Stimulated activated CD8-positive, alpha-beta memory T cell treated with anti-CD3 and anti-CD28 coated beads, Interleukin-4, amount 100 ng/mL, for 24 hours (primary cell): Measurements from ENCODE around the gene VSTM1.
A peak's percentile ranks its signal among the peaks of the same experiment; 100 is the strongest.
"Not testable (repeated sequence)": the region's sequence is repeated elsewhere in the genome, so short reads cannot be mapped to it uniquely, and the experiment has no call there.

Experiments
- DNase-seq: peaks from one replicate; pipeline ENCODE4 v3.0.0-alpha.2; 2020; ENCODE audit warnings: low read depth

Gene VSTM1

DNA sequence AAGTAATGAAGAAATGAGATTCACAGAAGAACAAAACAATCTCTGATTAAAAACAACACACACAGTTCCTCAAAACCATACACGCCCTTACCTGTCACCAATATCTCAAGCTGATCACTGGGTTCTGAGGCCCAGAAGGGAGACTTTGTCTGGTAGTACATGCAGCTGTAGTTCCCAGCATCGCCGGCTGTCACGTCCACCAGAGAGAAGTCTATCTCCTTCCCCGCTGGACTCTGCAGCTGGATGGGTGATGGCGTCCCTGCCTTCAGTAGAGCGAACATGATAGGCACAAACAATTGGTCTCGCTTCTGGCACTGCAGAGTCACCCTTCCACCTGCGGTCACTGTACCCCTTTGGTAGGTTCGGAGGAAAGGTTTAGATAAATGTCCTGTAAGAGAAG, 10.1 kb upstream of the VSTM1 start:
- no peak for DNase-seq

DNA sequence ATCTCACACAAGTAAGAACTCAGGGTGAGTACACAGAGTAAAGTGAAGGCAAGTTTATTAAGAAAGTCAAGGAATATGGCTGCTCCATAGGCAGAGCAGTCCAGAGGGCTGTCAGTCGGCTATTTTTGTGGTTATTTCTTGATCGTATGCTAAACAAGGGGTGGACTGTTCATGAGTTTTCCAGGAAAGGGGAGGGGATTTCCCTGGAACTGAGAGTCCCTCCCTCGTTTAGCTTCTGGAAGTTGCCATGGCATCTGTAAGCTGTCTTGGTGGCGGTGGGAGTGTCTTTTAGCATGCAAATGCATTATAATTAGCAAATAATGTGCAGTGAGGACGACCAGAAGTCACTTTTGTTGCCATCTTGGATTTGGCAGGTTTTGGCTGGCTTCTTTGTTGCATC, 5.8 kb upstream of the VSTM1 start:
- no peak for DNase-seq

DNA sequence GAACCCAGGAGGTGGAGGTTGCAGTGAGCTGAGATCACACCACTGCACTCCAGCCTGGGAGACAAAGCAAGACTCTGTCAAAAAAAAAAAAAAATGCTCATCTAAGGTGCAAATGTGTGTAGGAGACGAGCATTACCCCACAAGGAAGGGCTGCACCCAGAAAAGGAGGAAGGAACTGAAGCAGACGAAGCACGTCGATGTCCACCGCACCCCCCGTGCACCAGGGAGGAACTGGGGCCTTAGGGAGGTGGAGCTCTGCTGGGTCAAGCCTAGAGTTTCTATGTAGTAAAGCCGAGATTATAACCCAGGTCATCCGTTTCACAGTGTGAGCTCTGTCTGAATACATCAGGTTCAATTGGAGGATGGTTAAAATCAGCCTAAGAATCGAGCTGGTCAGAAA, 1.1 kb downstream of the VSTM1 start:
- no peak for DNase-seq

DNA sequence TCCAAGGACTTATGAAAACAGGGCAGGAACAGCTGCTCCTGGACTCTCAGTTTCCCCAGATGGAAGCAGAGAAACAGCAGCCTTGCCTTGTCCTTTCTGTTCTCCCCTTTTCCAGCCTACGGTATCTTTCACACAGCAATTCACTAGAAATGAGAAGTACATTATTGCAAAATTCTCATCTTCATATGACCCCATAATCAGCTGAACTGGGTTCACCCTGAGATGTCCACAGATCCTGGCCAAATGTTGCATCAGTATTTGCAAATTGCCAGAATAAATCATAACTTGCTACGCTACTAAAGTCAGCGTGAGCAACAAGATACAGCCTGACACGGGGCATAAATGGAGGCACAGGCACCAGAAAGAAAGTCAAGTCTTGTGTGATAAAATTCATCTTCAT, 16.1 kb downstream of the VSTM1 start:
- DNase-seq, result no peak

DNA sequence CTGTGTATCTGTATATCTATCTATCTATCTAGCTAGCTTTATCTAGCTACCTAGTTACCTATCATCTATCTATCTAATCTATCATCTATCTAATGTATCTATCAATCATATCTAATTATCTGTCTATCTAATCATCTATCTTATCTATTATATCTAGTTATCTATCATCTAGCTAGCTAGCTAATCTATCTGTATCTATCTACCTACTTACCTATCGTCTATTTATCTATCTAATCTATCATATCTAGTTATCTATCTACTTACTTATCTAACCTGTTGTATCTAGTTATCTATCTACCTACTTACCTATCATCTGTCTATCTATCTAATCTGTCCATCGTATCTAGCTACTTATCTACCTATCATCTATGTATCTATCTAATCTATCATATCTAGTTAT, 17.9 kb downstream of the VSTM1 start:
- no peak for DNase-seq

- DNase-seq, result no peak
These were observed 20.7 kb downstream of the VSTM1 start for GRCh38 chr19:54042989-54043388.

DNA sequence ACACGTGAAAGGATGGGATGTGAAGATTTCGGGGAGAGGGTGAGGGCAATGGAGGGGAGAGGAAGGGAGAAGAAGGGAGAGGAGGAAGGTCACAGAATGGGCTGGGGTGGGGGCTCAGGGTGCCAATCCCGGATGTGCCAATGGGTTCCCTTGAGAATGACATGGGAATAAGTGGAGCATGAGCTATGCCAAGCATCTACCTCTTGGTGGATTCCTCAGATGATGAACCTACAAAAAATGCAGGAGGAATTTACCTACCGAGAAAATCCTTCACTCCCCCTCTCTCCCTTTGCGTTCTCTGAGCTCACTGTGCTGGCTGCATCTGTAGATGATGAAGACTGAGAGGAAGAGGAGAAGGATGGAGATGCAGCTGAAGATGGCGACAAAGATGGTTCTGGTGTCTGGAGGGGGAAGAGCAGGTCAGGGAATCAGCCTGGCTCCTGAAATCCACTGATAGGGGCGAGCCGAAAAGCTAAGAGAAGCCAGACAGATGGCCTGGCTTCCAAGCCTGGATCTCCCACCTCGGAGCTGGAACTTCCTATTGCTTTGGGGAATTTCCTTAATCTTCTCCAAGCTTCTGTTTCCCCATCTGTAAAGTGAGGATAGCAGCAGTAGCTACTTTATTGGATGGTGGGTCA, 21.6 kb downstream of the VSTM1 start:
- DNase-seq, result no peak

DNA sequence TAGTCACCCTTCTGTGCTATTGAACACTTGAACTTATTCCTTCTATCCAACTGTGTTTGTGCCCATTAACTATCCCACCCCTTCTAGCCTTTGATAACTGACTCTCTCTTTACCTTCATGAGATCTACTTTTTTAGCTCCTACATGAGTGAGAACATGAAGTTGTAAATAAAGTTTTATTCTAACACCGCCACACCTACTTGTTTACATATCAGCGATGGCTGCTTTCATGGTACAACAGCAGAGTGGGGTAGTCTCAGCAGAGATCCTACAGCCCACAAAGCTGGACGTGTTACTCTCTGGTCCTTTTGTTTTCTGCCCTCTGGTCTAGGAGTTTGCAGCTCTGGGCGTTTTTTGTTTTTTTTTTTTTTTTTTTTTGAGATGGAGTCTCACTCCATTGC, 23.7 kb downstream of the VSTM1 start:
- no peak for DNase-seq

- DNase-seq, result not testable (repeated sequence)
These were observed 27.2 kb downstream of the VSTM1 start for GRCh38 chr19:54036542-54036941.

DNA sequence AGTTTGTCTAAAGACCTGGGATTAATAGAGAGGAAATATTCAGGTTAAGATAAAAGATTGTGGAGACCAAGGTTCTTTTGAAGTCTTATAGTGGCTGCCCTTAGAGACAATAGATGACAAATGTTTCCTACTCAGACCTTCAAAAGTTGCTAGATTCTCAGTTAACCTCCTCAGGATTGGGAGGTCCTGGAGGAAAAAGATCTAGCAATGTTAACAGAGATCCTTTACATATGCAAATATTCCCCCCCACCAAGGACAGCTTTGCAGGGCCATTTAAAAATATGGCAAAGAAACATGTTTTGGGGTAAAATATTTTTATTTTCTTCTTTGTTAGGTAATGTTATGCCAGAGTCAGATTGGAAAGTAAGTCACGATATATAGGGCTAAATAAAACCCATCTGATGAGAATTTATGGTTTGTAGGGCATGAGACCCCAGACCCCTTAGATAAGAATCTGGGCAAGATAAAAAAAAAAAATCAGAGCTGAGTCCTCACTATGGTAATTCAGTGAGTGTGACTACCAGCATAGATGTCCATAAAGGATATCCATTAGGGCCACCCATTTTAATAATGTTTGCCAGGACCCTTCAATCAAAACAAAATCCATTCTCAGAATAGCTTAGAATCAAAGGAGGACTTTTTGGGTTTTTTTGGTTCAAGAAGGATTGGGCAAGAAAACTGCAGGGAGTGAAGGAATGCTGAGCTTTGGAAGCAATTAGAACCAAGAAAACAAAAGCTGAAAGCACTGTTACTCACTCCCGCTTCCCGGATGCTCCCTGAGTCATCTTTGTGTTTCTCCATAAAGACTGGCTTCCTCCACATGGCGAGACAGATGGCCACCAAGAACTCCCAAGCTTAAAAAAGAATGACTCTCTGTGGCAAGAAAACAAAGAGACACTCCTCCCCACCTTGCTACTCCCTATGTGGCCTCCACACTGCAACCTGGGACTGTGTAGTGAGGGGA, 28.2 kb downstream of the VSTM1 start:
- no peak for DNase-seq

DNA sequence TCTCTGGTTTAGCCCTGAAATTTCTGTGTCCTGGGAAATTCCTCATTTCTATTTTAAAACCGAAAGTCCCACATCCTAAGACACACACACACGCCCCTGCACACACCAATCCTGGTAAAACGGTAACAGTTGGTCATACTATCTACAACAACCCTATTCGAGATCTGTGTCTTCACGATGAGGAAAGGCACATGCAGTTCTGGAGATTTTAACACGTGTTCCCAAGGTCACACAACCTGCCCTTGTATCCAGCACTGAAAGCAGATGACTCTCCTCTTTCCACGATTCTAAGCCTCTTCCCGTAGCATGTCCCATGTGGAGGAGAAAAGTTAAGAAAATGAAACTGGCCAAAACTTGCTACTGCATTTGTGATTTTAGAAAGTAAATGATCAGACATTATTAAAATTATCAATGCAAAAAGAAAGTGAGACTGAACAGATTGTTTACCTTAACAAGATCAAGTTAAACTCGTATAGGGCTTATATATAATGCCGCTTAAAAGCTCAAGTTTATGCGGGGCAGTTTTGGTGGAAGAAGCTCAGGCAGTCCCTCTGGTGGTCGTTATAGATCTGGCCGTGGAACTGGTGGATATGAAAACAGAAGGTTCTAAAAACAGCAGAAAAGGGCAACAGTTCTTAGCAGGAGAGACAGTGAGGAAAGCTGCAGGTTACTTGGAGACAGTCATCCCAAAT, 32.7 kb downstream of the VSTM1 start:
- DNase-seq, result no peak

DNA sequence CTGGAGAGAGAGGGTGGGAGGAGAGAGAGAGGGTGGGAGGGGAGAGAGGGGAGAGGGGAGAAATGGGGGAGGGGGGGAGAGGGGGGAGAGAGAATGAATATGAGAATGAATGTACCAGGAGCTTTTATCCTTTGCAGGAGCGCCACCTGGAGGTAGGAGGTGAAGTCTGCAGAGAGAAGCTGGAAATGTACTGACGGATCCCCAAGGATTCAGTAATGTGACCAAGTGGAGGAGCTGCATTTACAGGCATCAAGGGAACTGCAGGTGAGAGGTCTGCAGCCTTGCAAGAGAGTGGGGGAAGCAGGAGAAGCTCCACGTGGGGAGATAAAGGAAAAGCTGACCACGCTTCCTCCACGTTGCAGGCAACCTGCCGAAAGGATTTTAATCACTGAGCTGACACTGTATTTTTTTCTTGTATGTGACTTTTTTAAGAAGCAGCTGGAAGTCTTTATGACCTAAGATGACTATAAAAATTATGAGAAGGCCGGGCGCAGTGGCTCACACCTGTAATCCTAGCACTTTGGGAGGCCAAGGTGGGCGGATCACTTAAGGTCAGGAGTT, 33.7 kb downstream of the VSTM1 start:
- peak; percentile 24 for DNase-seq

GRCh38 chr19:54029301-54029700, 34.4 kb downstream of the VSTM1 start:
- DNase-seq, result no peak

DNA sequence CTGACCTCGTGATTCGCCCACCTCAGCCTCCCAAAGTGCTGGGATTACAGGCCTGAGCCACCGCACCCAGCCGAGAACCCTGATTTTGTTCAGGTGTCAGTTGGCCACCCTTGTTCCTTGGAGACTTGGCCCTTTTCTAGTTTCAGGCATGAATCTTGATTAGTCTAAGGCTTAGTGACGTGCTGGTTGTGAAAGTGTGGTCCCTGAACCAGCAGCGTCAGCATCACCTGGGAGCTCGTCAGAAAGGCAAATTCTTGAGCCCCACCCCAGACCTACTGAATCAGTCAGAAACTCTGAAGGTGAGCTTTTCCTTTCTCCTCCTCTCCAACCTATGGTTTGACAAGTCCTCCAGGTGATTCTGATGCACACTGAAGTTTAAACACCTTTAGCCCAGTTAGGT, 37.0 kb downstream of the VSTM1 start:
- DNase-seq, result no peak

DNA sequence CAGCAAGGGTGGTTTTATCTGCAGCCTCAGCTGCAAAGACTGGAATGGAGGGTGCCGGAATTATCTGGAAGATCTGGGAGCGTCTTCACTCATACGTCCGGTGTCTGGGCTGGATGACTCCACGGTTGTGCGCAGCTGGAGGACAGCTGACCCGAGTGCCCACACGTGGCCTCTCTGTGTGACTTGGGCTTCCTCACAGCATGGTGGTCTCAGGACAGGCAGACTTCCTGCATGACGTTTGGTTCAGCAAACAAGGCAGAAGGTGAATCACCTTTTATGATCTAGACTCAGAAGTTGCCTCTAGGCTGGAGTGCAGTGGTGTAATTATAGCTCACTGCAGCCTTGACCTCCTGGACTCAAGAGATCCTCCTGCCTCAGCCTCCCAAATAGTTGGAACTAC, 39.0 kb downstream of the VSTM1 start:
- DNase-seq, result no peak

GRCh38 chr19:54023191-54023590, 40.5 kb downstream of the VSTM1 start:
- no peak for DNase-seq

DNA sequence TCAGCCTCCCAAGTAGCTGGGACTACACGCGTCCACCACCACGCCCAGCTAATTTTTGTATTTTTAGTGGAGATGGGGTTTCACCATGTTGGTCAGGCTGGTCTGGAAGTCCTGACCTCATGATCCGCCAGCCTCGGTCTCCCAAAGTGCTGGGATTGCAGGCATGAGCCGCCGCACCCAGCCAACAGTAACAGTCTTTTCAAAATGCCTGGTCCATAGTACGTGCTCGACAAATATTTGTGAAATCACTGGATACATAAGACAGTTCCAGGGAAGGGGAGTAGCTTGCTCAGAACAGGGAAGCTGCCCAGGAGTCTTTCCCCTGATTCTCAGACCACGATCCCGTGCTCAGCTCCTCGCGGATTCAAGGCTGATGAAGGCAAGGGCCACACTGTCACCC, 41.8 kb downstream of the VSTM1 start:
- no peak for DNase-seq

GRCh38 chr19:54021363-54021762, 42.3 kb downstream of the VSTM1 start:
- no peak for DNase-seq

- DNase-seq, result no peak
These were observed 46.4 kb downstream of the VSTM1 start for GRCh38 chr19:54017261-54017660.

DNA sequence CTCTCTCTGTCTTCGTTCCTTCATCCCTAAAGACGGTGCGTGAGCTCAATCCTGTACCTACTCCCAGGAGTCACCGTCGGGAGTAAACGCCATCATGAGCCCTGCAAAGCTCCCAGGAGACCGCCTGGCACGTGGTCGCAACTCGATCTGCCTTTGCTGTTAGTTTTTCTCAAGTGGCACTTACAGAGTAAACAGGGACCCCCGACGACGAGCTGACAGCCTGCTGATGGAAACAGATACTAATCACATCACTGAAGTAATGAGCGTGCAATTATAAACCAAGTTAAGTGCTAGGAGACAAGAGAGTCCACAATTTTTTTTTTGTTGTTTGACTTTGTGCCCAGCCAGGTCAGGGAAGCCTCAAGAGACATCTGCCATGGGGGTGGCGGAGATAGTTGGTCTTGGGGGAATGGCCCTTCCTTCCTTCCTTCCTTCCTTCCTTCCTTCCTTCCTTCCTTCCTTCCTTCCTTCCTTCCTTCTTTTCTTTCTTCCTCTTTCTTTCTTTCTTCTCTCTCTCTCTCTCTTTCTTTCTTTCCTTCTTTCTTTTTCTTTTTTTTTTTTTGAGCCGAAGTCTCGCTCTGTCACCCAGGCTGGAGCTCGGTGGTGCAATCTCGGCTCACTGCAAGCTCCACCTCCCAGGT, 48.7 kb downstream of the VSTM1 start:
- DNase-seq, result no peak

DNA sequence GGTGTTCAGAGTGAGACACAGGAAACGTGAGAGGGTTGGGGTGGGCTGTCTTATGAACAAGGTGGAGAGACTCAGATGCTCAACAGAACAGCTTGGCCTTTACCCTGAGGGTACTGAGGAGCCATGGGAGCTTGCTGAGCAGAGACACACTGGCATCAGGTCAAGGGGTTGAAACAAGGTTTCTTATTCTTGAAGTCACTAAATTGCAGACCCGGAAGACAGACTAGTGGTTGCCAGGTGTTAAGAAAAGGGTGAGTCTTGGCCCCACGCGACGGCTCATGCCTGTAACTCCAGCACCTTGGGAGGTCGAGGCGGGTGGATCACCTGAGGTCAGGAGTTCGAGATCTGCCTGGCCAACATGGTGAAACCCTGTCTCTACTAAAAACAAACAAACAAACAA, 49.8 kb downstream of the VSTM1 start:
- DNase-seq, result no peak
